ENCODE results near the gene GBP2.
"Not testable (repeated sequence)": the region's sequence is repeated elsewhere in the genome, so short reads cannot be mapped to it uniquely, and the experiment has no call there.

The GBP2 gene

GRCh38 chr1:89126602-89127565 is 970 bp upstream of the GBP2 start:
- DNase-seq (ENCODE audit: low read depth in 2 of 2, low spot score in 1 of 2) = peak; percentile 54 to 63

- no peak for DNase-seq (ENCODE audit: low read depth in 2 of 2, low spot score in 1 of 2)
Observed at GRCh38 chr1:89125240-89125912, 538 bp downstream of the GBP2 start.

- no peak for DNase-seq (ENCODE audit: low read depth in 2 of 2, low spot score in 1 of 2)
Observed at GRCh38 chr1:89121641-89122040, 4.3 kb downstream of the GBP2 start.

- no peak for DNase-seq (ENCODE audit: low read depth in 2 of 2, low spot score in 1 of 2)
Observed at GRCh38 chr1:89114662-89115061, 11.3 kb downstream of the GBP2 start.

GRCh38 chr1:89112871-89113613 is 12.9 kb downstream of the GBP2 start:
- DNase-seq (ENCODE audit: low read depth in 2 of 2, low spot score in 1 of 2) = no peak

GRCh38 chr1:89104687-89105086 is 21.2 kb downstream of the GBP2 start:
- DNase-seq (ENCODE audit: low read depth in 2 of 2, low spot score in 1 of 2) = no peak

GRCh38 chr1:89104147-89104546 is 21.8 kb downstream of the GBP2 start:
- DNase-seq (ENCODE audit: low read depth in 2 of 2, low spot score in 1 of 2) = no peak

GRCh38 chr1:89102021-89102420 is 23.9 kb downstream of the GBP2 start:
- no peak for DNase-seq (ENCODE audit: low read depth in 2 of 2, low spot score in 1 of 2)

GRCh38 chr1:89100412-89100811 is 25.5 kb downstream of the GBP2 start:
- DNase-seq (ENCODE audit: low read depth in 2 of 2, low spot score in 1 of 2) = no peak

GRCh38 chr1:89098857-89099256 is 27.1 kb downstream of the GBP2 start:
- DNase-seq (ENCODE audit: low read depth in 2 of 2, low spot score in 1 of 2) = no peak

- no peak for DNase-seq (ENCODE audit: low read depth in 2 of 2, low spot score in 1 of 2)
Observed at GRCh38 chr1:89095737-89096136, 30.2 kb downstream of the GBP2 start.

GRCh38 chr1:89089962-89090361 is 36.0 kb downstream of the GBP2 start:
- DNase-seq (ENCODE audit: low read depth in 2 of 2, low spot score in 1 of 2) = no peak

- no peak for DNase-seq (ENCODE audit: low read depth in 2 of 2, low spot score in 1 of 2)
Observed at GRCh38 chr1:89088572-89088971, 37.3 kb downstream of the GBP2 start.

GRCh38 chr1:89087241-89087640 is 38.7 kb downstream of the GBP2 start:
- no peak for DNase-seq (ENCODE audit: low read depth in 2 of 2, low spot score in 1 of 2)

GRCh38 chr1:89085781-89086180 is 40.1 kb downstream of the GBP2 start:
- DNase-seq (ENCODE audit: low read depth in 2 of 2, low spot score in 1 of 2) = no peak

- DNase-seq (ENCODE audit: low read depth in 2 of 2, low spot score in 1 of 2) = no peak
Observed at GRCh38 chr1:89081005-89081404, 44.9 kb downstream of the GBP2 start.

- not testable (repeated sequence) for DNase-seq (ENCODE audit: low read depth in 2 of 2, low spot score in 1 of 2)
Observed at GRCh38 chr1:89080068-89080467, 45.8 kb downstream of the GBP2 start.

GRCh38 chr1:89072466-89073065 is 53.3 kb downstream of the GBP2 start:
- DNase-seq (ENCODE audit: low read depth in 2 of 2, low spot score in 1 of 2) = not testable (repeated sequence)

- DNase-seq (ENCODE audit: low read depth in 2 of 2, low spot score in 1 of 2) = no peak
Observed at GRCh38 chr1:89070509-89070908, 55.4 kb downstream of the GBP2 start.

- DNase-seq (ENCODE audit: low read depth in 2 of 2, low spot score in 1 of 2) = no peak
Observed at GRCh38 chr1:89069951-89070350, 56.0 kb downstream of the GBP2 start.

GRCh38 chr1:89068291-89068690 is 57.6 kb downstream of the GBP2 start:
- DNase-seq (ENCODE audit: low read depth in 2 of 2, low spot score in 1 of 2) = no peak

Measured in stimulated activated CD8-positive, alpha-beta memory T cell treated with anti-CD3 and anti-CD28 coated beads, Interleukin-4, amount 100 ng/mL, for 1 hour (primary cell).